ENCODE data around the gene MYH11.

Gene MYH11

GRCh38 chr16:15654591-15654990 is 202.2 kb downstream of the MYH11 start:
- no peak for DNase-seq

GRCh38 chr16:15653227-15653626 is 203.6 kb downstream of the MYH11 start:
- DNase-seq: no peak

All from CD4-positive, alpha-beta T cell treated with Interleukin-17A for 4 hours (primary cell).